Left cardiac atrium (tissue), 4 donors: ENCODE data around the gene GALK1. TPM values are rescaled to one million over a fixed set of nuclear protein-coding genes. Genes with fewer than 3 reads are reported as not detected.
"Not testable (repeated sequence)": the region's sequence is repeated elsewhere in the genome, so short reads cannot be mapped to it uniquely, and the experiment has no call there.

Experiments
- ATAC-seq, 2 donors: fragments of 200-7000 bp; cut with Tn5 transposase; one replicate each; pipeline ENCODE4 v1.9.1; 2020; ENCODE audit warnings: mild to moderate bottlenecking in 2 of 2, moderate library complexity in 2 of 2
- DNase-seq: peaks from one replicate; pipeline ENCODE4 v3.0.0-alpha.2; 2020
- intact Hi-C, 2 donors: fragments of 100-400 bp; cut with DNase I; formaldehyde crosslinking; loops; one replicate each; pipeline versions ENCODE4 v1.14.1 to v1.15.1; 2022 to 2023
- total RNA-seq, 2 donors: library from RNA; stranded (reverse); fragmentation: NEBNext Ultra II Directional; extraction: Animal tissue kit (Norgen Biotek cat#: 25700); gene quantifications; one replicate each; pipeline ENCODE4 v1.2.1, GENCODE V29; 2021
- donor health status: DM: no; HTN: yes; CAD: no.
- donor health status: DM: no; HTN: yes; CAD: no; lungs with severe emphysema.
- donor health status: DM: yes; HTN: yes; CAD: no.
- donor health status: Dilated cardiomyopathy.

GALK1 gene
- total RNA-seq, 2 donors from 2014 or later, result 22.0 to 22.9 TPM

DNA sequence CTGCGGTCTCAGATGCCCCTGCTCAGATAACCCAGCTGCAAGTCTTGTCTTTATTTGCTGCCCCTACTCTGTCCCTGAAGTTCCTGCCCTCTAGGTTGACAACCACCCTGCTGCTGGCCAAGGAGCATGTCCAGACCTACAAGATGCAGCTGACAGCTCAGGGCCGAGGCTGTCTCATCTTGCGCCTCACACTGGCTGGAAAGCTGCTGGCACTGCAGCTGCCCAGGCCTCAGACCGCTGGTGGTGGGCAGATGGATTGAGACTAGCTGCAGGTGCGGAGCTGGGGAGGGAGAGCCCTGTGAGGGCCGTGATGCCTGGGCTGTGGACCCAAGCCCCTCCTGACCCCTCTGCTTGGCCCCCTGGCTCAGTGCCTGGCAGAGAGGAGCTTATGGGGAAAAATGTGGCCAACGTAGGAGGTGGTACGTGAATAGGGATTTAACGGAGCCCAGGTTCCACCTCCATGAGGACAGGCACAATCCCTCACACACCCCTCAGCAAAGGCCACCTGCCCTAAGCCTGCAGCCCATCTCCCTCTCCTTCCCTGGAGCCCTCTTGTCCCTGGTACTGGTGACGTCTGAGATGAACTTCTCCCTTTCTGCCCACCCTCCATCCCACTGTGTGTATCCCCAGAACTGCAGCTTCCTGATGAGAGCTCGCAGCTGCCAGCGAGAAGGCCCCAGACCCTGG, 8.3 kb upstream of the GALK1 start:
- intact Hi-C loops, result loop anchor here in 1 of 2 donors (10.0 kb wide), 1 partner anchor 72 kb away; the partner anchor contains the start of gene UNC13D
- DNase-seq (no peak), ATAC-seq (no peak)

DNA sequence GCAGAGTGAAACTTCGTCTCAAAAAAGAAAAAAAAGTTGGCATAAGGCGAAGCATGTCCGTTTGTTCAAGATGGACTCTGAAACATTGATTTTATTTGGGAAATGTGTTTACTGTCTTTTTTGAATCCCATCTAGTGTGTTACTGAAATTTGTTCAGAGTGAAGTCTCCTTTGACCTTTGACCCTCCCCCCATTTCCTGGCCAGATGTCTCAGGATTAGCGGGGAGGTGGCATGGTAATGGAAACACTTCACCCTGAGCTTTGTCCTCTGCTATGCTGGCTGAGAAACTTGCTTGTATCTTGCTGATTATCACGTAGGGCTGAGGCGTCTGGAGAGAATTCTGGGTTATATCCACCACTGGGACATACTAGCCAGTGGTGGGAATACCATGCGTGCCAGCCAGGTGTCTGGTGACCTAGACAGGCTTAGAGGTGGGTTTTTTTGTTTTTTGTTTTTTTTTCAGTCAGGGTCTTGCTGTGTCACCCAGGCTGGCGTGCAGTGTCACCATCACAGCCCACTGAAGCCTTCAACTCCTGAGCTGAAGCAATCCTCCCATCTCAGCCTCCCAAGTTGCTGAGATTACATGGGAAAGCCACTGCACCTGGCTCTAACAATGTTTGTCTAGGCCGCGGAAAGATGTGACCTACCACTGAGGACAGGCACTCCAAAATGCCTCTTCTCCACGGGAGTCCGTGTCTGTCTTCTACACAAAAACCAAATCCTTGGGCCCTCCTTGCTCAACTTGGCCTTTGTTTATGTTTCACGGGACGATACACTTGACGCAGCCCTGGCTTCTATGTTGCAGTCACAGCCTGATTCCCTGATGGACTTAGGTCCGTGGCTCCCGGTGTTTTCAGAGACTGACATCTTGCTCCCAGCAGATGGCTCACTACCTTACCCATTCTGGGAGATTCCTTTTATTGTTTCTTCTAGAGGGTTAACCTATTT, 6.6 kb upstream of the GALK1 start:
- DNase-seq (no peak), ATAC-seq (no peak)
- intact Hi-C loops, result loop anchor here in 1 of 2 donors (10.0 kb wide), 1 partner anchor 73 kb away; the partner anchor contains the start of gene UNC13D

DNA sequence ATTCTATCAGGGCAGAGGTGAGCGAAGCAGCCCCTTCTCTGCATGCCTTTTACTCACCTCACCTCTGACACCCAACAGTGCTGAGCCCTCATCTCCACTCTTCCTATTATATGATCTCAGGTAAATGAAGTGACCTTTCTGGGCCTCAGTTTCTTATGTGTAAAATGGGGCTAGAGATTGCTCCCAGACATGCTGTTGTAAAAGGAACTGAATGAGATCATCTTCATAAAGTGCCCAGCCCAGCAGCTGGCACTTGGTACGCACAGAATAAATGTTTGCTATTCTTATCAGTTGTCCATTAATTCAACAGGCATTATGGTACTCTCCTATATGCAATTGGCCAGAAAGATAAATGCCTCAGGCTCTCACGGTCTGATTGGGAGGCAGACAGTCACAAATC, 4.5 kb upstream of the GALK1 start:
- intact Hi-C loops, result loop anchor here in 1 of 2 donors (10.0 kb wide), 1 partner anchor 125 kb away; the partner anchor contains the start of gene TRIM65
- ATAC-seq (no peak), DNase-seq (no peak)

DNA sequence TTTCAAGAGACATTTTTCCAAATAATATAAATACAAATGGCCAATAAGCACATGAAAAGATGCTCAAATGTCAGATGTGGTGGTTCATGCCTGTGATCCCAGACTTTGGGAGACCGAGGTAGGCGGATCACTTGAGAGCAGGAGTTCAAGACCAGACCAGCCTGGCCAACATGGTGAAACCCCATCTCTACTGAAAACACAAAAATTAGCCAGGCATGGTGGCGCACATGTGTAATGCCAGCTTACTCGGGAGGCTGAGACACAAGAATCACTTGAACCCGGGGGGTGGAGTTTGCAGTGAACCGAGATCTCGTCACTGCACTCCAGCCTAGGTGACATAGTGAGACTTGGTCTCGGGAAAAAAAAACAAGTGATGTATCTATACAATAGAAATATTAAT, 2.9 kb upstream of the GALK1 start:
- no peak for DNase-seq
- intact Hi-C loops, result loop anchor here in 1 of 2 donors (10.0 kb wide), 1 partner anchor 127 kb away; the partner anchor contains the start of gene TRIM65
- ATAC-seq, result no peak

DNA sequence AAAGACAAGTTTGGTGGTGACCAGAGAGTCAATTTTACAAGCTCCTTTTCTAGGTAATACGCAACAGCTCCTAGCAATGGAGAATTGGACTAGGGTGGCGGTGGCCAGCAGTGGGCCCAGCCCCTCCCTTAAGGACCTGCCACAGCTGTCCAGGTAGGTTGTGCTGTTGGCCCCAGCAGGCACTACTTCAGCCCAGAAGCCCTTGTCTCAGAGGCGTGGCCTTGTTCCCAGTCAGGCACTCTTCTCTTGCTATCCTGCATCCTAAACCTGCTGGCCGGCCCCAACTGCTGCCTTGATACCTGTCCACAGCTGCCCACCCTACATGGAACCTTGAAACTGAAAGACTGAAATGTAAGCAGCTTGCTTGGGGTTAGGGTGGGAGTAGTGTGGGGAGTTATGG, 989 bp upstream of the GALK1 start:
- intact Hi-C loops, result loop anchor here in 1 of 2 donors (10.0 kb wide), 1 partner anchor 129 kb away; the partner anchor contains the start of gene TRIM65
- no peak for ATAC-seq
- no peak for DNase-seq

DNA sequence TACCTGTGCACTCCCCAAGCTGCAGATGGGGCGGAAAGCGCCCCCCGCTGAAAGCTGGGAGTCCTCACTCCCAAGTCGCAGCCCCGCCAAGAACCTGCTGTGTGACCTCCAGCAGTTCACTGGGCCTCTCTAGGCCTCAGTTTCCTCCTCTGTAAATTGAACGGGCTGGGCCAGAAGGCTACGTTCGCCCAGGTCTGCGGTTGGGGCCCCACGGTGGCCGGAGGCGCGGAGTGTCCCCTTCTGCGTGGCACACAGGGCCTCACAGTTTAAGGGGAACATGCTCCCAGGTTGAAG, 628 bp downstream of the GALK1 start:
- intact Hi-C loops, result loop anchor here in 1 of 2 donors (10.0 kb wide), 1 partner anchor 130 kb away; the partner anchor contains the start of gene TRIM65
- ATAC-seq, result no peak
- no peak for DNase-seq

DNA sequence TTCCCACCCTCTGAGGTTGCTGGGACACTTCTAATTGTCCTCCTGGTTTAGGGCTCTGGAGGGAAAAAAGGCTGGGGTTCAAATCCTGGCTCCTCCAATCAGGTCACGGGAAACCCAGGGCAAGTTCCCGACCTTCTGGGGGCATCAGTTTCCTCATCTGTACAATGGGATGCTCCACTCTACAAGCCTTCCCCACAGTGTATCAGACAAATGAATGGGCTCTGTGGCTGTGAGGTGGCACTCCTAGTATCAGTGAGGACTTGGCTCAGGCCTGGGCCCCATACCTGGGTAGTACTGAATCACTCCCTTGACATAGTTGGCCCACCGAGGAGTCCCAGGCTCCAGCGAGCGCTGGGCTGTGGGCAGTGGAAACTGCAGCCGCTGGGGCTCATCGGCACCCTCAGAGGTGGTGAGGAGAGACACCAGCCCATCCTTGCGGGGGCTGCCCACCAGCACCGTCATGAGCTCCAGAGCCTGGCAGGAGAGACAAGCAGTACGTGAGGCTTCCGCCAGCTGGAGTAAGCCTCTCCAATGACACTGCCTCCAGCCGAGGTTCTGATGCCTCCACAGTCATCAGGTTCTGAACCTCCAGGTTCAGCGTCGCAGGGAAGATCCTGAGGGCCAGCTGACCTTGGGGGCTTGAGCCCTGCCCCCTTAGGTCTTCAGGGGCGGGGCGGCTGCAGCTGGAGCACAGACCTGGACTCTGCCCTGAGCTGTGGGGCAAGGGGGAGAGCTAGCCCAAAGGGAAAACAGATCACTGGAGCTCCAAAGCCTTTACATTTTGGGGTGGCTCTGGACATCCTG, 1.2 kb downstream of the GALK1 start:
- no peak for ATAC-seq
- DNase-seq, result no peak
- intact Hi-C loops, result loop anchor here in 1 of 2 donors (10.0 kb wide), 1 partner anchor 131 kb away; the partner anchor contains the start of gene TRIM65

DNA sequence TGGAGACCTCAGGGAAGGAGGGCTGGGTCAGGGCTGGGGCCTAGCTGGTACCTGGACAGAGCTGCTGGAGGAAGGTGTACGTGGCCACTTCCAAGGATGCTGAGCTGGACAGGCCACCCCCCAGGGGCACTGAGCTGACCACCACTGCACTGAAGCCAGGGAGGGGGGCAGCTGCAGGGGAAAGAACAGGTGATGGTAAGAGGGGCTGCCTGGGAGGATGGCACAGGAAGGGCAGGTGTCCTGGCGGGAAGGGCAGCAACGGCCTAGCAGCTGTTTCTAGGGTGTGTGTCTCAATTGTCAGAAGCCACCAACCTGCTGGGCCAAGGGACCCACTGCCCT, 1.8 kb downstream of the GALK1 start:
- no peak for ATAC-seq
- DNase-seq, result no peak
- intact Hi-C loops, result loop anchor here in 1 of 2 donors (10.0 kb wide), 1 partner anchor 132 kb away; the partner anchor contains the start of gene TRIM65

DNA sequence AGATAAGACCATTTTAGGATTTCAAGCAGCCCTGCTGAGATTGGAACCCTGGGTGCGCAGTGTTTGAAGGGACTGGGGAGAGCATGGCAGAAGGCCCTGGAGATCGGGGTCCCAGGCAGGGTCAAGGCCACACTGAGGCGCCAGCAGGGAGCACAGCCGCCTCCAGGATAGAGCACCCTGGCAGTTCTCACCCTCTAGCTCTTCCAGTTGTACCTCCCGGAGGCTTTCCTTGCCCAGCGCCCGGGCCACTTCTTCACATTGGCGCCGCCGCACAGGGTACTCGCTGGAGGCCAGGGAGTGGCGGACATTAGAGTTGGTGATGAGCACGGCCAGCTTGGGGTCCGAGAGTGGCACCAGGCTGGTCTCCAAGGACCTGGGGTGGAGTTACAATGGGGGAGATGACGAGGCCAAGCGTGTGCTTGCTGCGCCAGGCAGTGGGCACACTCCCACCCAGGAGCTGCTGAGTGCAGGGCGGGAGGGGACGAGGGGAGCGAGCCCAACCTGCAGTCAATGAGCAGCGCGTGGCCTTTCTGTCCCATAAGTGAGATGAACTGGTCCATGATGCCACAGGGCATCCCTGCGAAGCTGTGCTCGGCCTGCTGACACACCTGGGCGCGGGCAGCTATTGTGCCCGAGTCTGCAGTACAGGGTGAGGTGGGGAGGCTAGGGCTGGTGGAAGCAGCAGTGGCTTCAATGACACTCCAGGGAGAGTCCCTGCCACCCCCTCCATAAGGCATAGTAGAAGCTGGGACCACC, 2.3 kb downstream of the GALK1 start:
- no peak for DNase-seq
- no peak for ATAC-seq
- intact Hi-C loops, result loop anchor here in 1 of 2 donors (10.0 kb wide), 1 partner anchor 132 kb away; the partner anchor contains the start of gene TRIM65

DNA sequence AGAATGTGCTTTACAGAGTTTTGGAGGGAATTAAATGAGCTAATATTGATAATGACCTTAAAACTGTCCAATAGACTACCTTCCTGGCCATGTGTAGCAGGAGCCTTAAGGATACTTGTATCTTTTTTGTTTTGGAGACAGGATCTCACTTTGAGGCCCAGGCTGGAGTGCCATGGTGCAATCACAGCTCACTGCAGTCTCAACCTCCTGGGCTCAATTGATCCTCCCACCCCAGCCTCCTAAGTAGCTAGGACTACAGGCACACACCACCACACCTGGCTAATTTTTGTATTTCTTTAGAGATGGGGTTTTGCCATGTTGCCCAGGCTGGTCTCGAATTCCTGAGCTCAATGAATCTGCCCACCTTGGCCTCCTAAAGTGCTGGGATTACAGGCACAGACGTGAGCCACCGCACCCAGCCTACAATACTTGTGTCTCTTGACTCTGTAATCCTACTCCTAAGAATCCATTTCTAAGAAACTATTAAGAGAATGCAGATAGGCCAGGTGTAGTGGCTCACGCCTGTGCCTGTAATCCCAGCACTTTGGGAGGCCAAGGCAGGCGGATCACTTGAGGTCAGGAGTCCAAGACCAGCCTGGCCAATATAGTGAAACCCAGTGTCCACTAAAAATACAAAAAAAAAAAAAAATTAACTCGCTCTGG, 4.9 kb downstream of the GALK1 start:
- intact Hi-C loops, result loop anchor here in 1 of 2 donors (10.0 kb wide), 2 partner anchors 135 to 335 kb away; partner anchors contain the start of gene TRIM65
- DNase-seq, ATAC-seq: not testable (repeated sequence)

DNA sequence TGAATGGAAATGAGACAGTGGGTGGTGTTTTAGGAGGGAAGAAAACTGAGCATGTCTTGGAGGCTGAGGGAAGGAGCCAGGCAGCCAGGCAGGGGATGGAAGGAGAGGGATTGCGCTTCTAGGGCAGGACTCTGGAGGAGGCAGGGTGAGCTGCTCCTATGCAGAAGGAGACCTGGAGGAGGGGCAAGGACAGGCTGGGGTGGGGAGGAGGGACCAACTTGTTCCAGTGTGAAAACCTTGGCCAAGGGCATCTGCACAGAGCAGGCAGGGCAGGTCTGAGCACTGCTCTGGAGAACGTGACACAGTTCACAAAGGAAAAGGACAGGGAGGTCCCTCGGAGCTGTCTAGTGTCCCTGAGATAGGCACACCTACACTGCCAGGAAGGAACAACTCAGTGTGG, 5.5 kb downstream of the GALK1 start:
- DNase-seq, result no peak
- intact Hi-C loops, result loop anchor here in 1 of 2 donors (10.0 kb wide), 1 partner anchor 335 kb away; no protein-coding TSS in a partner anchor
- ATAC-seq, result no peak

DNA sequence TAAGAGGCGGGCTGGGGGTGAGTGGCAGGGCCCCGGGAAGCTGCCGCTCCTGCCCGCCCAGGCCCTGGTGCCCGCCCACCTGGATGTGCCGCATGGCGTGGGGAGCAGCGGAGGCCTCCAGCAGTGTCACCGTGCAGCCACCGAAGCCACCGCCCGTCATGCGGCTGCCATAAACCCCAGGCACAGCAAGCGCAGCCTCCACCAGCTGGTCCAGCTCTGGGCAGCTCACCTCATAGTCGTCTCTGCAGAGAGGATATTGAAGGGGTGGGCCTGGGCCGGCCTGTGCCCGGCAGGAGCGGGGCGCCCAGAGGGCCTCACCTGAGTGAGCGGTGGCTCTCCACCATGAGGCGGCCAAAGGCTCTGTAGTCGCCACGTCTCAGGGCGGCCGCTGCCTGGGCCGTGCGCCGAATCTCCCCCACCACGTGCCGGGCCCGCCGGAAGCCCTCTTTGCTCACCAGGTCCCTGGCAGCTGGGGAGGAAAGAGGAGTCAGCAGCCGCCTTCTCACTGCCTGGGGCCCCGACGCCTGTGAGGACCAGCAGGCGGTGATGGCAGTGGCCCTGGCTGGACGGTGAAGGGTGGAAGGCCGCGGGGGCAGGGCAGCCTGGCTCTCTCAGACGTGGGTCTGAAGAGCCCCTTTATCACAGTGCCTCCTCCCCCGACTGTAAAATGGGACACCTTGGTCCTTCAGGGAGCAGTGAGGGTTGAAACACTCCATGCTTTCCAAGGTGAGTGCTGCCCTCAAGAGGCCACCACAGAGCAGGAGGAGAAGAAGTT, 6.7 kb downstream of the GALK1 start:
- DNase-seq (no peak), ATAC-seq (no peak)
- intact Hi-C loops, result loop anchor here in 1 of 2 donors (10.0 kb wide), 1 partner anchor 334 kb away; no protein-coding TSS in a partner anchor

DNA sequence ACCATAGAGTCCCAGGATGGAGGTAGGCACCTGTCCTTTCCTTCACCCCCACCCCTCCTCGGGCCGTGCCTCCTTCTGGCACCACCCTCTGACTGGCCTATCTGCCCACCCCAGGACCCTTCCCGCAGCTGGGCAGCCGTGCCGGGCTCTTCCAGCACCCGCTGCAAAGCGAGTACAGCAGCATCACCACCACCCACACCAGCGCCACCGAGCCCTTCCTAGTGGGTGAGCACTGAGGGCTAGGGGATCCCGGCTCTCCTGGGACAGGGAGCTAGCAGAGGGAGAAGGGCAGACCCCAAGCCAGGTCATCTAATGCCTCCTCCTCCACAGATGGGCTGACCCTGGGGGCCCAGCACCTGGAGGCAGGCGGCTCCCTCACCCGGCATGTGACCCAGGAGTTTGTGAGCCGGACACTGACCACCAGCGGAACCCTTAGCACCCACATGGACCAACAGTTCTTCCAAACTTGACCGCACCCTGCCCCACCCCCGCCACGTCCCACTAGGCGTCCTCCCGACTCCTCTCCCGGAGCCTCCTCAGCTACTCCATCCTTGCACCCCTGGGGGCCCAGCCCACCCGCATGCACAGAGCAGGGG, 7.8 kb downstream of the GALK1 start:
- no peak for ATAC-seq

DNA sequence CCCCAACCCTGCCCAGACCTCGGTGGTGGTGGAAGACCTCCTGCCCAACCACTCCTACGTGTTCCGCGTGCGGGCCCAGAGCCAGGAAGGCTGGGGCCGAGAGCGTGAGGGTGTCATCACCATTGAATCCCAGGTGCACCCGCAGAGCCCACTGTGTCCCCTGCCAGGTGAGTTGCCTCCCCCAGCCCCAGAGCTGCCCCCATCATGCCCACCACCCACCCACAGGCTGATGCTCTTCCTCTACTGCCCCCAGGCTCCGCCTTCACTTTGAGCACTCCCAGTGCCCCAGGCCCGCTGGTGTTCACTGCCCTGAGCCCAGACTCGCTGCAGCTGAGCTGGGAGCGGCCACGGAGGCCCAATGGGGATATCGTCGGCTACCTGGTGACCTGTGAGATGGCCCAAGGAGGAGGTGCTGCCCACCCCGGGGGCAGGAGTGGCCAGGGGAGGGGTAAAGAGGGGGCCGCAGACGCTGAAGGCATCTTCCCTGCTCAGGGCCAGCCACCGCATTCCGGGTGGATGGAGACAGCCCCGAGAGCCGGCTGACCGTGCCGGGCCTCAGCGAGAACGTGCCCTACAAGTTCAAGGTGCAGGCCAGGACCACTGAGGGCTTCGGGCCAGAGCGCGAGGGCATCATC, 8.4 kb downstream of the GALK1 start:
- intact Hi-C loops, result loop anchor here in 1 of 2 donors (10.0 kb wide), 1 partner anchor 332 kb away; no protein-coding TSS in a partner anchor
- ATAC-seq, result no peak
- no peak for DNase-seq

More for the DNA sequence above, 7.8 kb downstream of the GALK1 start:
- intact Hi-C loops, result loop anchor here in 1 of 2 donors (10.0 kb wide), 1 partner anchor 332 kb away; no protein-coding TSS in a partner anchor
- DNase-seq, result no peak

DNA sequence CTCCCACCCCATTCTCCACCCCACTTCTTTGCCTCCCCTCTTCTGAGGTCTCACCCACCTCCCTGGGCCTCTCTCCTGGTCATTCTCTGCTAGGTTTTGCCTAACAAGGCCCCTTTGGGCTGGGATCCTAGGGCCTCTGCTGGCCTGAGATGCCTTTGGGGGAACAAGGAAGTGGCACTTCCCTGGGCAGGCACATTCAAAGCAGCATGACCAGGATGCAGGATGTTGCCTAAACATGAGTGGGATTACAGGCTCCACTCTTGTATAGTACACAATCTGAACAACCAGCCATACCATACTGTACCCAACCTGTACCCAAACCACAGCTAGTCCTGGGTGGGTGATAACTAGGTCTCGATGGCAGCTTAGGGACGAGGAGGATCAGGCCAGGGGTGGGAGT, 9.0 kb downstream of the GALK1 start:
- intact Hi-C loops, result loop anchor here in 1 of 2 donors (10.0 kb wide), 1 partner anchor 331 kb away; no protein-coding TSS in a partner anchor
- no peak for DNase-seq
- no peak for ATAC-seq
